Prostate gland (tissue), 2 donors: ENCODE data around the gene SMIM36.

ENCODE experiments used
- POLR2A ChIP-seq: fragments of 450-650 bp; IDR thresholded peaks from one replicate; pipeline ENCODE4 v1.6.1; 2016; ENCODE audit warnings: antibody characterized with exemption, mild to moderate bottlenecking
- POLR2AphosphoS5 ChIP-seq: sonication (generic); formaldehyde crosslinking; IDR thresholded peaks from one replicate; pipeline ENCODE4 v1.6.1; 2017; ENCODE audit warnings: antibody characterized with exemption
- TF ChIP-seq, protein P1 (sequence below), 4 experiments: fragments of 200-600 bp in 2 of 4; fragments of 450-650 bp in 2 of 4; sonication (generic) in 2 of 4; IDR thresholded peaks; 1 replicate in 3 of 4; 2 replicates in 1 of 4; pipeline ENCODE4 v1.5.1; 2016 to 2019; ENCODE audit warnings: antibody characterized with exemption in 4 of 4, mild to moderate bottlenecking in 2 of 4, moderate library complexity in 2 of 4

GRCh38 chr17:55453839-55454557 is 57.3 kb downstream of the SMIM36 start:
- TF ChIP-seq, protein P1, sequence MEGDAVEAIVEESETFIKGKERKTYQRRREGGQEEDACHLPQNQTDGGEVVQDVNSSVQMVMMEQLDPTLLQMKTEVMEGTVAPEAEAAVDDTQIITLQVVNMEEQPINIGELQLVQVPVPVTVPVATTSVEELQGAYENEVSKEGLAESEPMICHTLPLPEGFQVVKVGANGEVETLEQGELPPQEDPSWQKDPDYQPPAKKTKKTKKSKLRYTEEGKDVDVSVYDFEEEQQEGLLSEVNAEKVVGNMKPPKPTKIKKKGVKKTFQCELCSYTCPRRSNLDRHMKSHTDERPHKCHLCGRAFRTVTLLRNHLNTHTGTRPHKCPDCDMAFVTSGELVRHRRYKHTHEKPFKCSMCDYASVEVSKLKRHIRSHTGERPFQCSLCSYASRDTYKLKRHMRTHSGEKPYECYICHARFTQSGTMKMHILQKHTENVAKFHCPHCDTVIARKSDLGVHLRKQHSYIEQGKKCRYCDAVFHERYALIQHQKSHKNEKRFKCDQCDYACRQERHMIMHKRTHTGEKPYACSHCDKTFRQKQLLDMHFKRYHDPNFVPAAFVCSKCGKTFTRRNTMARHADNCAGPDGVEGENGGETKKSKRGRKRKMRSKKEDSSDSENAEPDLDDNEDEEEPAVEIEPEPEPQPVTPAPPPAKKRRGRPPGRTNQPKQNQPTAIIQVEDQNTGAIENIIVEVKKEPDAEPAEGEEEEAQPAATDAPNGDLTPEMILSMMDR (IDR thresholded peaks at IDR 0.05) = no peak
- TF ChIP-seq POLR2A (no peak), POLR2AphosphoS5 (no peak)
